GOT3 (cell line): ENCODE results near the gene ORMDL3.

Experiments used
- DNase-seq: peaks from one replicate; lab custom pipeline; 2025; ENCODE audit warnings: mixed read lengths; lab: John Stamatoyannopoulos, UW

The ORMDL3 gene

GRCh38 chr17:39871801-39872200 lies 55.6 kb downstream of the ORMDL3 start:
- no peak for DNase-seq
